Peyer's patch (tissue), 4 donors: ENCODE measurements around the gene DAPK1.

ENCODE experiments used
- POLR2A ChIP-seq, 2 donors: fragments of 450-650 bp; IDR thresholded peaks; one replicate each; pipeline ENCODE4 v1.5.1; 2017; ENCODE audit warnings: antibody characterized with exemption in 2 of 2, mild to moderate bottlenecking in 2 of 2, moderate library complexity in 2 of 2
- TF ChIP-seq, protein P1 (sequence below), 6 experiments: fragments of 450-650 bp in 4 of 6; fragments of 200-600 bp in 2 of 6; sonication (generic) in 1 of 6; IDR thresholded peaks; one replicate each; pipeline ENCODE4 v1.5.1; 2017 to 2019; ENCODE audit warnings: antibody characterized with exemption in 6 of 6, mild to moderate bottlenecking in 3 of 6, moderate library complexity in 1 of 6

DNA sequence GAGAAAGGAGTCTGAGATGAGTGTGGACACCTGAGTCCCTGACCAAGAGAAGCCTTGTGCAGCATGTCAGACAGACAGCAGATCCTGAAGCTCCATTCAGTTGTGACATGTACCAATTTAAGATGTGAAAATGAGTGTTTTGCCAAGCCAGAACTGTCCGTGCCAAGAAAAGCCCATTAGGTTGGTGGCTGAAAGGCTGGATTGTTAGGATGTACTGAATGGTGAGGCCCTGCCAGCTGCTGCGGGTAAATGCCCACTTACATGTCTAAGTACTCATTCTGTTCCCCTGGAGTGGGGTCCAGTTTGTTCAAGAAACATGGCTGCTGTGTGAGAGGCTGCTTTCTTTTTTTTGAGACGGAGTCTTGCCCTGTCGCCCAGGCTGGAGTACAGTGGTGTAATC lies 14.6 kb downstream of the DAPK1 start:
- TF ChIP-seq, protein P1, sequence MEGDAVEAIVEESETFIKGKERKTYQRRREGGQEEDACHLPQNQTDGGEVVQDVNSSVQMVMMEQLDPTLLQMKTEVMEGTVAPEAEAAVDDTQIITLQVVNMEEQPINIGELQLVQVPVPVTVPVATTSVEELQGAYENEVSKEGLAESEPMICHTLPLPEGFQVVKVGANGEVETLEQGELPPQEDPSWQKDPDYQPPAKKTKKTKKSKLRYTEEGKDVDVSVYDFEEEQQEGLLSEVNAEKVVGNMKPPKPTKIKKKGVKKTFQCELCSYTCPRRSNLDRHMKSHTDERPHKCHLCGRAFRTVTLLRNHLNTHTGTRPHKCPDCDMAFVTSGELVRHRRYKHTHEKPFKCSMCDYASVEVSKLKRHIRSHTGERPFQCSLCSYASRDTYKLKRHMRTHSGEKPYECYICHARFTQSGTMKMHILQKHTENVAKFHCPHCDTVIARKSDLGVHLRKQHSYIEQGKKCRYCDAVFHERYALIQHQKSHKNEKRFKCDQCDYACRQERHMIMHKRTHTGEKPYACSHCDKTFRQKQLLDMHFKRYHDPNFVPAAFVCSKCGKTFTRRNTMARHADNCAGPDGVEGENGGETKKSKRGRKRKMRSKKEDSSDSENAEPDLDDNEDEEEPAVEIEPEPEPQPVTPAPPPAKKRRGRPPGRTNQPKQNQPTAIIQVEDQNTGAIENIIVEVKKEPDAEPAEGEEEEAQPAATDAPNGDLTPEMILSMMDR (IDR thresholded peaks at IDR 0.05): no peak
- TF ChIP-seq POLR2A (IDR thresholded peaks at IDR 0.05): no peak
